ENCODE measurements around the gene ZBTB21.
"Not testable (repeated sequence)": the region's sequence is repeated elsewhere in the genome, so short reads cannot be mapped to it uniquely, and the experiment has no call there.

The ZBTB21 gene

GRCh38 chr21:41951876-41952567, 58.1 kb downstream of the ZBTB21 start:
- no peak for DNase-seq (ENCODE audit: low spot score)

- DNase-seq (ENCODE audit: low spot score): no peak
Observed at GRCh38 chr21:41950941-41951351, 59.2 kb downstream of the ZBTB21 start.

- DNase-seq (ENCODE audit: low spot score): not testable (repeated sequence)
Observed at GRCh38 chr21:41949631-41950030, 60.5 kb downstream of the ZBTB21 start.

GRCh38 chr21:41948901-41949300, 61.3 kb downstream of the ZBTB21 start:
- DNase-seq (ENCODE audit: low spot score): no peak

GRCh38 chr21:41948078-41948895, 61.9 kb downstream of the ZBTB21 start:
- no peak for DNase-seq (ENCODE audit: low spot score)

- no peak for DNase-seq (ENCODE audit: low spot score)
Observed at GRCh38 chr21:41945982-41946381, 64.2 kb downstream of the ZBTB21 start.

GRCh38 chr21:41943851-41944250, 66.3 kb downstream of the ZBTB21 start:
- no peak for DNase-seq (ENCODE audit: low spot score)

- DNase-seq (ENCODE audit: low spot score): no peak
Observed at GRCh38 chr21:41942457-41942856, 67.7 kb downstream of the ZBTB21 start.

- no peak for DNase-seq (ENCODE audit: low spot score)
Observed at GRCh38 chr21:41941941-41942340, 68.2 kb downstream of the ZBTB21 start.

- DNase-seq (ENCODE audit: low spot score): no peak
Observed at GRCh38 chr21:41940431-41940830, 69.7 kb downstream of the ZBTB21 start.

- no peak for DNase-seq (ENCODE audit: low spot score)
Observed at GRCh38 chr21:41939391-41939790, 70.8 kb downstream of the ZBTB21 start.

Data from cerebellar cortex (tissue), 1 donor.